T47D (cell line): Measurements from ENCODE around the gene MAP3K6.

Experiments
- DNase-seq, 2 experiments: peaks; one replicate each; pipeline versions ENCODE4 v3.0.0 to v3.0.0-alpha.2; 2011 to 2012; ENCODE audit warnings: low read depth in 1 of 2, low spot score in 1 of 2
- JUND ChIP-seq: IDR thresholded peaks from 2 replicates; pipeline ENCODE4 v1.6.1; 2012; ENCODE audit warnings: low read depth
- in situ Hi-C: cut with HindIII; loops from 2 replicates; pipeline ENCODE4 v1.10.0; 2016; ENCODE audit warnings: low sequenced_read_pairs, low pct_unique_long_range_greater_than_20kb

MAP3K6 gene

GRCh38 chr1:27325286-27325685 lies 41.5 kb downstream of the MAP3K6 start:
- TF ChIP-seq JUND, result no peak
- DNase-seq, result no peak
- in situ Hi-C loops, result no loop called here

GRCh38 chr1:27322569-27323240 lies 44.1 kb downstream of the MAP3K6 start:
- in situ Hi-C loops, result no loop called here
- no peak for TF ChIP-seq JUND
- DNase-seq, result no peak

GRCh38 chr1:27321813-27322568 lies 44.8 kb downstream of the MAP3K6 start, which contains the start of gene TMEM222:
Gene TMEM222 (plus strand): TSS chr1:27322163. CDS start chr1:27322198, 35 bp downstream.
- peak; percentile 80 to 95 for DNase-seq
- in situ Hi-C loops, result no loop called here

GRCh38 chr1:27318596-27318995 lies 48.2 kb downstream of the MAP3K6 start:
- no peak for DNase-seq
- in situ Hi-C loops, result no loop called here
- TF ChIP-seq JUND, result no peak

More at GRCh38 chr1:27321813-27322568, 44.8 kb downstream of the MAP3K6 start, which contains the start of gene TMEM222:
- TF ChIP-seq JUND, result no peak

GRCh38 chr1:27318136-27318535 lies 48.6 kb downstream of the MAP3K6 start:
- no peak for DNase-seq
- no peak for TF ChIP-seq JUND
- in situ Hi-C loops, result no loop called here

DNA sequence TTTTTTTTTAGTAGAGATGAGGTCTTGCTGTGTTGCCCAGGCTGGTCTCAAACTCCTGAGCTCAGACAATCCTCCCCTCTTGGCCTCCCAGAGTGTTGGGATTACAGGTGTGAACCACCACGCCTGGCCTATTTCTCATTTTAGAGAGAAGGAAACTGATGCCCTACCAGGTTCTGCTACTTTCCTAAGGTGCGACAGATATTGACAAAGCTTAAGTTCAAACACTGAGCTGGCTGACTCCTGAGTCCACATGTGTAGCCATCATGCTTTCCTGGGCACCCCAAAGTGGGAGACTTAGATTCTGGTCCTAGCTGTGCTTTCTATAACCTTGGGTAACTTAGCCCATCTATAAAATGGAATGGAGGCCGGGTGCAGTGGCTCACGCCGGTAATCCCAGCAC lies 49.9 kb downstream of the MAP3K6 start:
- peak in 1 of 2 experiments; percentile 74 for DNase-seq
- TF ChIP-seq JUND, result no peak
- in situ Hi-C loops, result no loop called here

GRCh38 chr1:27314737-27315136 lies 52.0 kb downstream of the MAP3K6 start:
- TF ChIP-seq JUND, result no peak
- no peak for DNase-seq
- in situ Hi-C loops, result no loop called here

GRCh38 chr1:27314169-27314568 lies 52.6 kb downstream of the MAP3K6 start:
- in situ Hi-C loops, result no loop called here
- no peak for DNase-seq

DNA sequence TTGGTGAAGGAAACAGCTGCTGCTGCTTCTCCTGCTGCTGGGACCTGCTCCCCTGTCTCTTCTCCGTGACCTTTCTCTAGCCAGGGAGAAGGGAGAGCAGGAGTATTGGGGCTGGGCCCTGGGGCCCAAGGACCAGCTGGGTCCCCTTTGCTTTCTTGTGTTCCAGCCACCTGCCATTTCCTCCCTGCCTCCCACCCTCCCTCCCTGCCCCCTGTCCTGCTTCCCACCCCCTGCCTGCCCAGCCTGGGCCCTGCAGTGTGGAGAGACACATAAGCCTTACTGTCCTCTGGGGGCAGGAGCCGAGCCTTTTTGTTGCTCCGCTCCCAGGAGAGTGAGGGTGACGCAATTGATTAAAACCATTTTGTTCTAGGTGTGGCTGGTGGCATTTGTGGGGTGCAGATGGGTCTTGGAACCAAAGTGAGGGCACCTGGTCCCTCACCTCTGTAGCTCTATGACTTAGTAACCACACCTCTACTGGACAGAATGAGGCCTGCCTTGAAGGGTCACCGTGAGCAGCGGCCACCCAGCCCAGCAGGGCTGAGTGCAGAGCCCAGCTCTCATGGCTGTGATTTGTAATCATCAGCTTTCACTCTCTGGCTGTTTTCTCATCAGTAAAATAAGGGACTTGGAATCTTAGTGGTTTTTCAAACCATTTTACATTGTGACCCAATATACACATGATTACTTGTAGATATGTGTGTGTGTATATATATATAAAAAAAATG lies 58.7 kb downstream of the MAP3K6 start:
- TF ChIP-seq JUND, result no peak
- no peak for DNase-seq

More at GRCh38 chr1:27314169-27314568, 52.6 kb downstream of the MAP3K6 start:
- TF ChIP-seq JUND, result no peak

GRCh38 chr1:27306892-27307761 lies 59.6 kb downstream of the MAP3K6 start:
- peak in 1 of 2 experiments; percentile 38 for DNase-seq
- no peak for TF ChIP-seq JUND
- in situ Hi-C loops, result no loop called here

More for the DNA sequence above, 58.7 kb downstream of the MAP3K6 start:
- in situ Hi-C loops, result no loop called here

DNA sequence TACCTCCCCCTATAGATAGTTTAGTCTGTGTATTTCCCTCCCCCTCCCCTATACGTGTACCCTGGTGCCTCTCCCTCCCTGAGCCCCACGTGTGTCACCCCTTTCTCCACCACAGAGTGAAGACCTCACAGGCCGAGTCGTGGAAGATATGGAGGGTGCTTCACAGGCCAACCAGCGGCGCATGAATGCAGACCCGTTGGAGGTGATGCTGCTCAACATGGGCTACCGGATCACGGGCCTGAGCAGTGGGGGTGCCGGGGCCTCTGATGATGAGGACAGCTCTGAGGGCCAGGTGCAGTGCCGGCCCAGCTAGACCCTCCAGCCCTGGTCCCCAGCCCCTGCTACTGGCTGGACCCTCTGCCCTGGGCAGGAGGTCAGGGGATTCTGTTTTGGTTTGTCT lies 60.7 kb downstream of the MAP3K6 start:
- in situ Hi-C loops, result no loop called here
- TF ChIP-seq JUND, result no peak

More for the DNA sequence above, 60.7 kb downstream of the MAP3K6 start:
- no peak for DNase-seq
